ENCODE data around the gene TIAM1. TPM values are rescaled to one million over a fixed set of nuclear protein-coding genes. Genes with fewer than 3 reads are reported as not detected.

The TIAM1 gene
- total RNA-seq, 6 experiments from 2014 or later, result 4.8 to 12.5 (median 7.7) TPM

- 82% methylated on average over 8 of the region's 8 CpGs for WGBS (ENCODE audit: insufficient coverage, low coverage, low lambda C conversion rate, missing lambda C conversion rate)
- Histone ChIP-seq H3K27ac (no peak overlapping the region), H3K4me1 (no peaks in the 10 kb centered on the region), H3K4me3 (no peak overlapping the region), H3K36me3 (peaks cover 0 to 3% (median 0%) of the 10 kb centered on the region in 4 donors), H3K9me3 (no peaks in the 10 kb centered on the region), H3K27me3 (no peaks in the 10 kb centered on the region)
- intact Hi-C loops (cut with DNase I), result no loop called here
- DNase-seq (no peak), ATAC-seq (no peak)
- TF ChIP-seq POLR2A (IDR thresholded peaks at IDR 0.05) (no peak), CTCF (IDR thresholded peaks at IDR 0.05) (no peak)
Observed at GRCh38 chr21:31164713-31165694, 179.1 kb downstream of the TIAM1 start.

- Histone ChIP-seq H3K4me1 (no peaks in the 10 kb centered on the region), H3K27me3 (no peaks in the 10 kb centered on the region), H3K27ac (no peak overlapping the region), H3K9me3 (no peaks in the 10 kb centered on the region), H3K4me3 (no peak overlapping the region), H3K36me3 (peaks cover 0 to 3% (median 0%) of the 10 kb centered on the region in 4 donors)
- ATAC-seq (peak in 2 of 4 donors; percentile 18 to 41), DNase-seq (no peak)
- intact Hi-C loops (cut with DNase I), result no loop called here
- WGBS (ENCODE audit: insufficient coverage, low coverage, low lambda C conversion rate, missing lambda C conversion rate), result 63% methylated on average over 4 of the region's 4 CpGs
- TF ChIP-seq POLR2A (IDR thresholded peaks at IDR 0.05), result no peak
- TF ChIP-seq CTCF (IDR thresholded peaks at IDR 0.05), result no peak
Observed at GRCh38 chr21:31162827-31163226, 181.2 kb downstream of the TIAM1 start.

- intact Hi-C loops (cut with DNase I), result no loop called here
- TF ChIP-seq POLR2A (IDR thresholded peaks at IDR 0.05) (no peak), CTCF (IDR thresholded peaks at IDR 0.05) (no peak)
- DNase-seq (no peak), ATAC-seq (no peak)
- Histone ChIP-seq H3K4me3 (no peak overlapping the region), H3K4me1 (no peaks in the 10 kb centered on the region), H3K27me3 (no peaks in the 10 kb centered on the region), H3K36me3 (peaks cover 0 to 3% (median 0%) of the 10 kb centered on the region in 4 donors), H3K27ac (no peak overlapping the region), H3K9me3 (no peaks in the 10 kb centered on the region)
- WGBS (ENCODE audit: insufficient coverage, low coverage, low lambda C conversion rate, missing lambda C conversion rate), result 74% methylated on average over 4 of the region's 4 CpGs
Observed at GRCh38 chr21:31162079-31162699, 181.9 kb downstream of the TIAM1 start.

- DNase-seq, result no peak
- peaks cover 0 to 4% (median 0%) of the 10 kb centered on the region in 4 donors for H3K9me3 ChIP-seq
- 57% methylated on average over 4 of the region's 5 CpGs for WGBS (ENCODE audit: insufficient coverage, low coverage, low lambda C conversion rate, missing lambda C conversion rate)
- no peak overlapping the region for H3K4me3 ChIP-seq
- no peaks in the 10 kb centered on the region for H3K4me1 ChIP-seq
- no peak overlapping the region for H3K27ac ChIP-seq
- ATAC-seq, result peak in 3 of 4 donors; percentile 43 to 54 (median 46)
- TF ChIP-seq CTCF (IDR thresholded peaks at IDR 0.05), result no peak
- TF ChIP-seq POLR2A (IDR thresholded peaks at IDR 0.05), result no peak
- intact Hi-C loops (cut with DNase I), result no loop called here
- H3K27me3 ChIP-seq, result no peaks in the 10 kb centered on the region
- H3K36me3 ChIP-seq, result peaks cover 0 to 3% (median 0%) of the 10 kb centered on the region in 4 donors
Observed at GRCh38 chr21:31161157-31161556, 182.9 kb downstream of the TIAM1 start.

Measured in right lobe of liver (tissue), 6 donors.